B cell (primary cell): ENCODE results near the gene LPIN2. TPM values are rescaled to one million over a fixed set of nuclear protein-coding genes. Genes with fewer than 3 reads are reported as not detected.

Experiments used
- ATAC-seq: fragments of 200-7000 bp; cut with Tn5 transposase; one replicate; pipeline ENCODE4 v1.10.0; 2021; ENCODE audit warnings: low read depth, mild to moderate bottlenecking, moderate number of reproducible peaks, moderate library complexity
- CTCF ChIA-PET: fragments of 350-600 bp; sonication (Branson Sonifier 250); formaldehyde crosslinking; loops from one replicate; lab custom pipeline; 2021; ENCODE audit warnings: antibody characterized with exemption, inconsistent platforms; lab: Charles Lee
- POLR2A ChIA-PET: fragments of 350-600 bp; sonication (Branson Sonifier 250); formaldehyde crosslinking; loops from one replicate; lab custom pipeline; 2021; ENCODE audit warnings: antibody characterized with exemption; lab: Charles Lee
- DNase-seq: peaks from one replicate; pipeline ENCODE4 v3.0.0; 2013
- H2AFZ ChIP-seq: 2 replicates; pipeline ENCODE4 v1.6.1; 2012; ENCODE audit warnings: mild to moderate bottlenecking, low read depth, low read length; ENCODE audit not compliant: insufficient read depth, poor library complexity, severe bottlenecking
- H3K27ac ChIP-seq, 2 donors: 1 replicate in 1 of 2; 2 replicates in 1 of 2; pipeline ENCODE4 v1.5.1; 2012 to 2013; ENCODE audit warnings: low read length in 2 of 2, mild to moderate bottlenecking in 2 of 2, moderate library complexity in 1 of 2
- H3K27me3 ChIP-seq, 4 experiments: fragments of 200-600 bp in 1 of 4; sonication (generic) in 1 of 4; replicated peaks in 1 of 4; 1 replicate in 2 of 4; 2 replicates in 2 of 4; pipeline versions ENCODE4 v1.6.1 to v1.7.0; 2013 to 2016; ENCODE audit warnings: low read length in 3 of 4, mild to moderate bottlenecking in 2 of 4, mixed read lengths in 1 of 4, moderate library complexity in 1 of 4; ENCODE audit not compliant: insufficient read depth in 4 of 4, control insufficient read depth in 3 of 4; ENCODE audit errors: control extremely low read depth in 1 of 4
- H3K36me3 ChIP-seq, 2 experiments: replicated peaks in 1 of 2; 1 replicate in 1 of 2; 2 replicates in 1 of 2; pipeline versions ENCODE4 v1.6.1 to v1.7.1; 2013; ENCODE audit warnings: low read length in 1 of 2; ENCODE audit not compliant: insufficient read depth in 2 of 2, control insufficient read depth in 1 of 2; ENCODE audit errors: control extremely low read depth in 1 of 2, extremely low read depth in 1 of 2
- H3K4me1 ChIP-seq, 2 donors: fragments of 200-600 bp in 1 of 2; sonication (generic) in 1 of 2; 1 replicate in 1 of 2; 2 replicates in 1 of 2; pipeline versions ENCODE4 v1.5.1 to v1.6.1; 2013 to 2017; ENCODE audit warnings: low read length in 2 of 2; ENCODE audit not compliant: control insufficient read depth in 2 of 2, insufficient read depth in 2 of 2
- H3K4me2 ChIP-seq: replicated peaks from 2 replicates; pipeline ENCODE3; 2012; ENCODE audit warnings: mild to moderate bottlenecking, low read depth, low read length; ENCODE audit not compliant: poor library complexity, severe bottlenecking
- H3K4me3 ChIP-seq, 5 experiments: fragments of 200-600 bp in 1 of 5; sonication (generic) in 1 of 5; 1 replicate in 3 of 5; 2 replicates in 2 of 5; pipeline versions ENCODE4 v1.5.1 to v1.7.0; 2011 to 2016; ENCODE audit warnings: low read length in 4 of 5, mild to moderate bottlenecking in 4 of 5, low read depth in 2 of 5, control low read depth in 1 of 5, moderate library complexity in 1 of 5; ENCODE audit not compliant: insufficient read depth in 1 of 5; ENCODE audit errors: control extremely low read depth in 1 of 5, extremely low read depth in 1 of 5
- H3K79me2 ChIP-seq: fragments of 200-600 bp; sonication (generic); one replicate; pipeline ENCODE4 v1.6.0; 2016; ENCODE audit warnings: low read length; ENCODE audit not compliant: control insufficient read depth, insufficient read depth
- H3K9ac ChIP-seq: fragments of 200-600 bp; sonication (generic); 2 replicates; pipeline ENCODE4 v1.6.1; 2017; ENCODE audit warnings: mild to moderate bottlenecking, low read length, moderate library complexity
- H3K9me3 ChIP-seq, 3 donors: one replicate each; pipeline versions ENCODE4 v1.6.1 to v1.7.1; 2013; ENCODE audit warnings: low read length in 2 of 3; ENCODE audit not compliant: control insufficient read depth in 2 of 3, insufficient read depth in 1 of 3; ENCODE audit errors: control extremely low read depth in 1 of 3
- H4K20me1 ChIP-seq: 2 replicates; pipeline ENCODE4 v1.6.0; 2012; ENCODE audit warnings: mild to moderate bottlenecking, low read length; ENCODE audit not compliant: insufficient read depth, control insufficient read depth, poor library complexity, severe bottlenecking
- H3K27ac Mint-ChIP-seq: one replicate; pipeline ENCODE4 v1.8.0; 2021; ENCODE audit warnings: mixed read lengths
- H3K27me3 Mint-ChIP-seq: one replicate; pipeline ENCODE4 v1.8.0; 2021; ENCODE audit warnings: mixed read lengths
- H3K4me1 Mint-ChIP-seq: one replicate; pipeline ENCODE4 v1.8.0; 2021; ENCODE audit warnings: mixed read lengths
- H3K4me3 Mint-ChIP-seq: one replicate; pipeline ENCODE4 v1.8.0; 2021; ENCODE audit warnings: mixed read lengths
- H3K9me3 Mint-ChIP-seq: one replicate; pipeline ENCODE4 v1.8.0; 2022; ENCODE audit warnings: mixed read lengths; ENCODE audit not compliant: insufficient read depth
- CTCF ChIP-seq: fragments of 200-600 bp; IDR thresholded peaks from one replicate; pipeline ENCODE4 v1.8.0; 2022; ENCODE audit warnings: antibody characterized with exemption, mild to moderate bottlenecking
- EZH2 ChIP-seq: IDR thresholded peaks from 2 replicates; pipeline ENCODE4 v1.6.1; 2012; ENCODE audit warnings: borderline replicate concordance, low read depth, mild to moderate bottlenecking, moderate library complexity, low read length; ENCODE audit not compliant: insufficient read depth, poor library complexity, severe bottlenecking
- WGBS: methylation state at CpG from one replicate; pipeline ENCODE4 v1.1.5; 2013; ENCODE audit warnings: missing lambda C conversion rate; ENCODE audit not compliant: insufficient coverage; 5-methylcytosine and 5-hydroxymethylcytosine counted together
- intact Hi-C: fragments of 100-400 bp; cut with micrococcal nuclease; formaldehyde crosslinking; loops from one replicate; pipeline ENCODE4 v1.10.0; 2022
- polyA plus RNA-seq: library from polyadenylated mRNA; depleted of rRNA; stranded (reverse); fragments of >200 nt; gene quantifications from 2 replicates; pipeline ENCODE4 v1.2.3, GENCODE V29; 2012
- total RNA-seq, 2 donors: library from RNA; stranded (reverse); fragments of 120-200 nt in 1 of 2; gene quantifications; 1 replicate in 1 of 2; 2 replicates in 1 of 2; pipeline versions ENCODE4 v1.2.3 to v1.2.4, GENCODE V29; 2013 to 2022

The LPIN2 gene
- total and polyA plus RNA-seq, 2 donors (not counting 1 experiment from before 2014, with no cell fraction given): 8.0 to 31.0 TPM

GRCh38 chr18:3055186-3055728, 42.3 kb upstream of the LPIN2 start:
- POLR2A ChIA-PET: no interaction called here
- H3K4me3 ChIP-seq: no peak overlapping the region
- intact Hi-C loops: no loop called here
- TF ChIP-seq CTCF (no peak), EZH2 (no peak)
- H3K27me3 ChIP-seq: no peaks in the 10 kb centered on the region
- H3K27ac ChIP-seq: no peak overlapping the region
- no peaks in the 10 kb centered on the region for H3K9me3 ChIP-seq
- no CpG with 5 or more reads among the region's 4 CpGs for WGBS
- no peak for ATAC-seq
- no peaks in the 10 kb centered on the region for H3K36me3 ChIP-seq
- DNase-seq: no peak
- H3K4me2 ChIP-seq: no peak overlapping the region
- H4K20me1 ChIP-seq: no peaks in the 10 kb centered on the region
- no peak overlapping the region for H3K9ac ChIP-seq
- H3K4me3 Mint-ChIP-seq: no peak overlapping the region
- no peaks in the 10 kb centered on the region for H3K79me2 ChIP-seq
- no peak overlapping the region for H2AFZ ChIP-seq
- CTCF ChIA-PET: interaction anchor here (1.3 to 1.9 kb wide), 3 partner anchors 10 to 74 kb away, joined by 4 to 9 read pairs (median 4); no protein-coding TSS in a partner anchor
- H3K27me3 Mint-ChIP-seq: peaks cover 18% of the 10 kb centered on the region
- H3K9me3 Mint-ChIP-seq: no peaks in the 10 kb centered on the region
- peaks cover 7% of the 10 kb centered on the region for H3K4me1 Mint-ChIP-seq
- H3K4me1 ChIP-seq: peaks cover 6 to 7% of the 10 kb centered on the region in 2 donors
- no peak overlapping the region for H3K27ac Mint-ChIP-seq

GRCh38 chr18:3054780-3055179, 41.8 kb upstream of the LPIN2 start:
- WGBS: no CpG with 5 or more reads among the region's 3 CpGs
- Histone ChIP-seq H3K4me2 (no peak overlapping the region), H3K79me2 (no peaks in the 10 kb centered on the region), H3K27me3 (no peaks in the 10 kb centered on the region), H3K4me3 (no peak overlapping the region), H3K36me3 (no peaks in the 10 kb centered on the region), H3K9ac (no peak overlapping the region), H3K4me1 (peaks cover 1 to 2% of the 10 kb centered on the region in 2 donors), H3K9me3 (no peaks in the 10 kb centered on the region), H3K27ac (no peak overlapping the region), H4K20me1 (no peaks in the 10 kb centered on the region), H2AFZ (no peak overlapping the region)
- Mint-ChIP-seq H3K4me1 (peaks cover 7% of the 10 kb centered on the region), H3K27ac (no peak overlapping the region), H3K4me3 (no peak overlapping the region), H3K9me3 (no peaks in the 10 kb centered on the region), H3K27me3 (peaks cover 18% of the 10 kb centered on the region)
- CTCF ChIA-PET: interaction anchor here (1.9 kb wide), 1 partner anchor 60 kb away, joined by 9 read pairs; no protein-coding TSS in a partner anchor
- TF ChIP-seq CTCF: no peak
- no peak for TF ChIP-seq EZH2
- POLR2A ChIA-PET: no interaction called here
- no peak for DNase-seq
- no peak for ATAC-seq
- intact Hi-C loops: no loop called here
